NK-92 (cell line): Measurements from ENCODE around the gene LACTBL1.
"Not testable (repeated sequence)": the region's sequence is repeated elsewhere in the genome, so short reads cannot be mapped to it uniquely, and the experiment has no call there.

Experiments used
- DNase-seq: peaks from one replicate; lab custom pipeline; 2025; ENCODE audit not compliant: unreplicated experiment; lab: John Stamatoyannopoulos, UW

LACTBL1 gene

DNA sequence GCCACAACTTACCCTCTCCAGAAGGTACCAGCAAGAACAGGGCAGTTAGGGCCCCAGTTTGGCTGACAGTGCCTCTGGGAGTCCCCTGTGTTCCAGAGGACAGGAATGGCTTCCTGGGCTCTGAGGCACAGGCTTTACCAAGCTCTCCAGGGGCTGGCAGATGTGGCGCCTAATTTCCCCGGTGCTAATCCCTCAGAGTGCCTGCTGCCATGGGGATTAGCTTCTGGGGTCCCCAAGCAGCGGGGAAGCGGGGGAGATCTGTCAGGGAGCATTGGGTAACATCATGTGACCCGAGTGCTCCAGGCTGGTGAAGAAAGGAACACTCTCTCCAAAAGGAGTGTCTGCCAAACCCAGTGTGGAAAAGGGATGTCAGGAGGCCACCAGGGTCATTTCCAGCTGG lies at the start of gene LACTBL1:
LACTBL1 (minus strand) TSS at position 107 of the 400 bp plus-strand sequence. CDS start 550 bp downstream, outside the sequence.
- no peak for DNase-seq

- DNase-seq: no peak
These were observed 49.2 kb upstream of the LACTBL1 start for GRCh38 chr1:23021834-23022233.

- DNase-seq: no peak
These were observed 48.2 kb upstream of the LACTBL1 start for GRCh38 chr1:23020706-23021405.

DNA sequence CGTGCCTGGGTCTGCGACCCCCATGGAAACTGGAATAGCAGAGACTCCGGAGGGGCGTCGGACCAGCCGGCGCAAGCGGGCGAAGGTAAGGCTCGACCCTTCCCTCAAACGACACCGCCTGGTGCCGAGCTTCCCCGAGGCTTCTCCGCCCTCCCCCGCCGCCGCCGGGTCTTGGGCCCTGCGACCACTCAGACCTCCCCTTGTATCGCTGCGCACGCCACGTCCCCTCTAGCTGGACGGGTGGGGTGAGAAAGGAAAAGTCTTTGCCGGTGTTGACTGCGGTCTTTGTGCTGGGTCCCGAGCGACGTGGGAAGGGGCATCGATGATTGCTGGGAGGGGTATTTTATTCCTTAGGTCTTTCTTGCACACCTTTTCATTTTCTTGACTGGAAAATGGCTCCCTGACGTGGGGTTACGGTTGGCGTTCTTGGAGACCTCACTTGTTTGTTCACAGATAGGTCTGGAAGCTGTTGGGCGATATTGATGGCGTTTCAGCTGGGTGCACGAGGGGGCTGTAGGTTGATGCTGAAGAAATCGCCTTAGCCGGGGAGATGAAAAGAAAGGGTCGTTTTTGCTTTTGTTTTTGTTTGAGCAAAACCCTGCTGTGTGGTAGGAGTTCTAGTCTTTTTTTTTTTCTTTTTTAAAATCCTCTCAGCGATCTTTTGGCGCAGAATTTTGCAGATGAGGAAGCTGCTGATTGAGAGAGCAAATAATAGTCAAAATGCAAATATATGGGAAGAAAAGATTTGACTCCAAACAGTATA lies 47.4 kb upstream of the LACTBL1 start:
- no peak for DNase-seq

DNA sequence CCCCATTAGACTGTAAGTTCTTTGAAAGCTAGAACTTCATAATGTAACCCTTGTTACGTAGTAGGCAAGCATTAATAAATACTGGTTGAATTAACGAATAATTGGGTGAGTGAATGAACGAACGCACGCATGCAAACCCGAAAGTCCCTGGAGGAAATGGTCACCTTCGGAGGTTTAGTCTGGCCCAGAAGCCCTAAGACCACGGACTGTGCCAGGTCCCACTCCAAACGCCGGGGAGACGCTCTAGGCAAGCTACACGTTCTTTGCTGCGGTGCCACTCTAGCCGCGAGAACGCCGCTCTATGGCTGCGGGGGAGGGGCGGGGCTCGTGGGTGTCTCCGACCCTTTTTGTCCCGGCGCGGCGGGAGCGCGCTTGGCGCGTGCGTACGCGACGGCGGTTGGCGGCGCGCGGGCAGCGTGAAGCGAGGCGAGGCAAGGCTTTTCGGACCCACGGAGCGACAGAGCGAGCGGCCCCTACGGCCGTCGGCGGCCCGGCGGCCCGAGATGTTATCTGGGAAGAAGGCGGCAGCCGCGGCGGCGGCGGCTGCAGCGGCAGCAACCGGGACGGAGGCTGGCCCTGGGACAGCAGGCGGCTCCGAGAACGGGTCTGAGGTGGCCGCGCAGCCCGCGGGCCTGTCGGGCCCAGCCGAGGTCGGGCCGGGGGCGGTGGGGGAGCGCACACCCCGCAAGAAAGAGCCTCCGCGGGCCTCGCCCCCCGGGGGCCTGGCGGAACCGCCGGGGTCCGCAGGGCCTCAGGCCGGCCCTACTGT lies 46.6 kb upstream of the LACTBL1 start, which contains the start of gene KDM1A:
KDM1A (plus strand) TSS at position 375 of the 769 bp plus-strand sequence; CDS start at position 504, 129 bp downstream.
- no peak for DNase-seq

- no peak for DNase-seq
These were observed 46.0 kb upstream of the LACTBL1 start for GRCh38 chr1:23018661-23019093.

DNA sequence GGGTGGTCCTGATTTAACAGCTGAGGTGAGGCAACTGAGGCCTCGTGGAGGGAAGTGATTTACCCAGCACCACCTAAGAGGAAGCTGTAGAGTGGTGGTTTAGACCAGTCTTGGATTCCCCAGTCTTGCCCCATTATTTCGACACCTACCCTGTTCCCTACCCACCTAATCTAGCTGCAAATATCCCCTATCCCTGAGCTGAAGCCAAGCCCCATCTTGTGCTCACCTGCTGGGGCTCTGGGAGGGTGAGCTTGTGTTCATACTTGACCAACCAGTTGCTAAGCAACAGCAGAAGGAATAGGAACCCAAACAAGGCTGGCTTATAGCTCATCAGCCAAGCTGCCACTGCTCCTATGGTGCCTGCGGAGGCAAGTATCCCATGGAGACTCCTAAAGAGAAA lies 41.0 kb upstream of the LACTBL1 start:
- no peak for DNase-seq

- DNase-seq: not testable (repeated sequence)
These were observed 37.4 kb upstream of the LACTBL1 start for GRCh38 chr1:23010025-23010424.

GRCh38 chr1:23008901-23009300 lies 36.2 kb upstream of the LACTBL1 start:
- no peak for DNase-seq

DNA sequence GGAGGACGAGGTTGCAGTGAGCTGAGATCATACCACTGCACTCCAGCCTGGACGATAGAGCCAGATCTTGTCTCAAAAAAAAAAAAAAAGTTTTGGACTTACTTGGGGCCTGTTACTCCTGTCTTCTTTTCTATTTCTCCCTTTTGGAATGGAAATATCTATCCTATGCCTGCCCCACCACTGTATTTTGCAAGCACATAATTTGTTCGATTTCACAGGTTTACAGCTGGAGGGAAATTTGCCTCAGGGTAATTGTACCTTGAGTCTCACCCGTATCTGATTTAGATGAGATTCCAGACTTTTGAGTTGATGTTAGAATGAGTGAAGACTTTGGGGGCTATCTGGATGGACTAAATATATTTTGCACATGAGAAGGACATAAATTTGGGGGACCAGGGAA lies 34.4 kb upstream of the LACTBL1 start:
- no peak for DNase-seq

DNA sequence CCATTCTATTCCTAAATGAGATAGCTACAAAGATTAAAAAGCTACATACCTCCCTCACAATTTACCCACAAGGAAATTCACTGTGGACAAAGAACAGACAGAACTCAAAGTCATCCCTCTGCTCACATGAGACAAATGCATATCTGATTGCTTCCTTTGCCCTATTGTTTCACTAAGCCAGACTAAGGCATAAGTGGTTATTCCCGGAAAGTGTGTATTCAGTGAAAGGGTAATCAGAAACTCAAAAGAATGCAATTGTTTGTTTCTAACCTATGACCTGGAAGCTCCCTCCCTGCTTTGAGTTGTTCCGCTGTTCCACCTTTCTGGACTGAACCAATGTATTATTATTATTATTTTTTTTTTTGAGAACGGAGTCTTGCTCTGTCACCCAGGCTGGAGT lies 32.1 kb upstream of the LACTBL1 start:
- not testable (repeated sequence) for DNase-seq

DNA sequence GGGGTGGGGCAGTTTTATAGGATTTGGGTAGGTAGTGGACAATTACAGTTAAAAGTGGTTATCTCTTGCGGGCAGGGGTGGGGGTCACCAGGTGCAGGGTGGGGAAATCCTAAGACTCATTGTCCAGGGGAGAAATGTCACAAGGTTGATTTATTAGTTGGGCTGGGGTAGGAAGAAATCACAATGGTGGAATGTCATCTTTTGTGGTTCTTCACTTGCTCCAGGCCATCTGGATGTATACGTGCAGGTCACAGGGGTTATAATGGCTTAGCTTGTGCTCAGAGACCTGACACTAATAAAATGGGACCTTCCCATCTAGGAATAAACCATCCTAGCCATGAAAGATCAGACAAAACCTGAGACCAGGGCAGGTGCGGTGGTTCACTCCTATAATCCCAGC lies 31.4 kb upstream of the LACTBL1 start:
- DNase-seq: no peak

DNA sequence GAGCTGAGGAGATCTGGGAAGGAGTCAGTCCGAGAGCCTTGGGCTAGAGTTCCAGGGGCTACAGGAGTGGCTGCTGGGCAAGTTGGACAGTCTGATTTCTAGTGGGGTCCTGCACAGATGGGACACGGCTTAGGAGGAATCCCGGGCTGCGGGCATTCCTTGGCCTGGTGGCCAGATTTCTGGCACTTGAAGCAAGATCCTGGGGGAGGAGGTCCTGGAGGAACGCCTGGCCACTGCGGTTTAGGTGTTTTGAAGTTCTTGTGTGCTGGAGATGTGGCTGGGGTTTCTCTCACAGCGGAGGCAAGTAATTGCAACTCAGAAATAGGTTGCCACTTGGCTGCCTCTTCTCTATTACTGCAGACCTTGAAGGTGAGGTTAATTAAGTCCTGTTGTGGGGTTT lies 29.6 kb upstream of the LACTBL1 start:
- not testable (repeated sequence) for DNase-seq

DNA sequence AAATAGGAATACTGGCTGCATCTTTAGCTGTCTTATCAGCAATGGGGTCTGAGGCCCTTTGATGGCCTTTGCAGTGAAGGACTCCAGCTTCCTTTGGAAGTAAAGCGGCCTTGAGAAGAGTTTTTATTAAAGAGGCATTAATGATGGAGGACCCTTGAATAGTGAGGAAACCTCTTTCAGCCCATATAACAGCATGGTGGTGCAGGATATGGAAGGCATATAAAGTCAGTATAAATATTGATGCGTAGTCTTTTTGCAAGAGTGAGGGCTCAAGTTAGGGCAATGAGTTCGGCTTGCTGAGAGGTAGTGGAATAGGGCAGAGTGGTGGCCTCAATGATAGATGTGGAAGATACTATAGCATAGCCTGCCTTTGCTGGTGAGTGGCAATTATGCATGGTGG lies 27.5 kb upstream of the LACTBL1 start:
- not testable (repeated sequence) for DNase-seq

- not testable (repeated sequence) for DNase-seq
These were observed 24.9 kb upstream of the LACTBL1 start for GRCh38 chr1:22997528-22997927.

DNA sequence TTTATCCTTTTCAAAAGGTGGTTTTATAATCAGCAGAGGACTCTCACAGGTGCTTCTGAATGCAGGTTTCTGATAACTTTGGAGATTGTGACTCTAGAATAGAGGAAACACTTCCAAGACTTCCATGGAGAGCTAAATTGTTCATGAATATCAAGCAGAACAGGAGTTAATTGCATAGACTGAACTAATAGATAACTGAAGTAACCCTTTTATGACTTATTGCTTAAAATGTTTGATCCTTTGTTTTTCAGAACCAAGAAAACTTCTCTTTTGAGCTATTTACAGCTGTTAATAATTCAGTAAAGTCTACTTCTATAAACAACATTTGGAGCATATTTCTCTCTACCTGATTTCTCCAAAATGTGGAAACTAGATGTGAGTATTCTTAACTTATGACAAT lies 23.1 kb upstream of the LACTBL1 start:
- DNase-seq: no peak

- DNase-seq: not testable (repeated sequence)
These were observed 20.6 kb upstream of the LACTBL1 start for GRCh38 chr1:22993220-22993795.

GRCh38 chr1:22992384-22992783 lies 19.7 kb upstream of the LACTBL1 start:
- DNase-seq: not testable (repeated sequence)

- no peak for DNase-seq
These were observed 11.3 kb upstream of the LACTBL1 start for GRCh38 chr1:22983944-22984343.

DNA sequence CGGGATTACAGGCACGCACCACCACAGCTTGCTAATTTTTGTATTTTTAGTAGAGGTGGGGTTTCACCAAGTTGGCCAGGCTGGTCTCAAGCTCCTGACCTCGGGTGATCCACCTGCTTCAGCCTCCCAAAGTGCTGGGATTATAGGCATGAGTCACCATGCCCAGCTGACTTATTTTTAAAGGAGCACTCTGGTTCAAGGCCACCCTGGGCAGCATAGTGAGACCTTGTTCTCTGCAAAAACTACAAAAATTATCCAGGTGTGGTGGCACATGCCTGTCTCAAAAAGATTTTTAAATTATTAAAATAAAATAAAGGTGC lies 7.8 kb upstream of the LACTBL1 start:
- DNase-seq: not testable (repeated sequence)

- DNase-seq: no peak
These were observed 5.6 kb upstream of the LACTBL1 start for GRCh38 chr1:22978299-22978698.
